Thyroid gland (tissue), 4 donors: Measurements from ENCODE around the gene SCYL1.

Experiments
- CTCF ChIP-seq, 6 experiments: fragments of 200-600 bp in 3 of 6; fragments of 450-650 bp in 3 of 6; sonication (generic) in 3 of 6; IDR thresholded peaks; one replicate each; pipeline ENCODE4 v1.5.1; 2016 to 2019; ENCODE audit warnings: antibody characterized with exemption in 6 of 6, mild to moderate bottlenecking in 2 of 6, inconsistent platforms in 1 of 6, moderate library complexity in 1 of 6
- POLR2A ChIP-seq, 2 donors: fragments of 450-650 bp; IDR thresholded peaks; one replicate each; pipeline ENCODE4 v1.6.1; 2017; ENCODE audit warnings: antibody characterized with exemption in 2 of 2, mild to moderate bottlenecking in 2 of 2, moderate library complexity in 1 of 2

- TF ChIP-seq CTCF (IDR thresholded peaks at IDR 0.05) (no peak), POLR2A (IDR thresholded peaks at IDR 0.05) (no peak)
Measured at GRCh38 chr11:65573391-65574079, 48.7 kb downstream of the SCYL1 start.
